ENCODE data around the gene MAML2.

The MAML2 gene

GRCh38 chr11:96026310-96026709, 316.7 kb downstream of the MAML2 start:
- H3K27me3 ChIP-seq (ENCODE audit: insufficient read depth, poor library complexity, severe bottlenecking), result no peaks in the 10 kb centered on the region
- no peak overlapping the region for H3K27ac ChIP-seq (replicated peaks)
- H3K4me3 ChIP-seq (replicated peaks; ENCODE audit: insufficient read depth, low read length), result no peak overlapping the region
- DNase-seq (ENCODE audit: low read depth in 1 of 2, low spot score in 1 of 2), result no peak
- no peak for TF ChIP-seq SPI1 (IDR thresholded peaks at IDR 0.05; ENCODE audit: borderline replicate concordance, low read depth)
- TF ChIP-seq REST (IDR thresholded peaks at IDR 0.05; ENCODE audit: insufficient replicate concordance, low read depth), result no peak
- TF ChIP-seq GABPA (IDR thresholded peaks at IDR 0.05; ENCODE audit: low read depth), result no peak
- TF ChIP-seq POLR2AphosphoS5 (IDR thresholded peaks at IDR 0.05; ENCODE audit: low read depth), result no peak
- TF ChIP-seq, protein P1, sequence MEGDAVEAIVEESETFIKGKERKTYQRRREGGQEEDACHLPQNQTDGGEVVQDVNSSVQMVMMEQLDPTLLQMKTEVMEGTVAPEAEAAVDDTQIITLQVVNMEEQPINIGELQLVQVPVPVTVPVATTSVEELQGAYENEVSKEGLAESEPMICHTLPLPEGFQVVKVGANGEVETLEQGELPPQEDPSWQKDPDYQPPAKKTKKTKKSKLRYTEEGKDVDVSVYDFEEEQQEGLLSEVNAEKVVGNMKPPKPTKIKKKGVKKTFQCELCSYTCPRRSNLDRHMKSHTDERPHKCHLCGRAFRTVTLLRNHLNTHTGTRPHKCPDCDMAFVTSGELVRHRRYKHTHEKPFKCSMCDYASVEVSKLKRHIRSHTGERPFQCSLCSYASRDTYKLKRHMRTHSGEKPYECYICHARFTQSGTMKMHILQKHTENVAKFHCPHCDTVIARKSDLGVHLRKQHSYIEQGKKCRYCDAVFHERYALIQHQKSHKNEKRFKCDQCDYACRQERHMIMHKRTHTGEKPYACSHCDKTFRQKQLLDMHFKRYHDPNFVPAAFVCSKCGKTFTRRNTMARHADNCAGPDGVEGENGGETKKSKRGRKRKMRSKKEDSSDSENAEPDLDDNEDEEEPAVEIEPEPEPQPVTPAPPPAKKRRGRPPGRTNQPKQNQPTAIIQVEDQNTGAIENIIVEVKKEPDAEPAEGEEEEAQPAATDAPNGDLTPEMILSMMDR (IDR thresholded peaks at IDR 0.05; ENCODE audit: insufficient read depth, low read length), result no peak

GRCh38 chr11:96024666-96025065, 318.3 kb downstream of the MAML2 start:
- DNase-seq (ENCODE audit: low read depth in 1 of 2, low spot score in 1 of 2), result no peak
- H3K4me3 ChIP-seq (replicated peaks; ENCODE audit: insufficient read depth, low read length), result no peak overlapping the region

DNA sequence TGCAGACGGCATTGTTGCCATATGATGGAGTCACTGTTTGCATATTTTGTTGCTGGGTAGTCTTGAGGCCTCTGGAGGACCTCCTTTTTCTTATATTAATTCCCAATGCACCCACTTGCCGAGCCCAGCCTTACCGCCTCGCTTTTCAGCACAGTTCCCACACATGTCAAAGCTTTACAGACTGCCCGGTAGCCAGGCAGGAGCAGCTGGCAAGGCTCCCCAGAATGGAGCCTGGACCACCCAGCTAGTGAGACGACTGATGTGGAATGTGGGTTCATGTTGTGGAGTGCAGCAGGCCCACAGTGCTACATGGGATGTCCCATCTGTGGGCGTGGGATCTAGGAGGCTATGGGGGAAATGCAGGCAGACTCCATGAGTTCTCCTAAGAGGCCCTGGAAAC, 319.7 kb downstream of the MAML2 start:
- Histone ChIP-seq H3K27me3 (ENCODE audit: insufficient read depth, poor library complexity, severe bottlenecking) (no peaks in the 10 kb centered on the region), H3K27ac (replicated peaks) (no peak overlapping the region), H3K4me3 (replicated peaks; ENCODE audit: insufficient read depth, low read length) (no peak overlapping the region)
- DNase-seq (ENCODE audit: low read depth in 1 of 2, low spot score in 1 of 2), result no peak
- TF ChIP-seq POLR2AphosphoS5 (IDR thresholded peaks at IDR 0.05; ENCODE audit: low read depth) (no peak), SPI1 (IDR thresholded peaks at IDR 0.05; ENCODE audit: borderline replicate concordance, low read depth) (no peak), REST (IDR thresholded peaks at IDR 0.05; ENCODE audit: insufficient replicate concordance, low read depth) (no peak), GABPA (IDR thresholded peaks at IDR 0.05; ENCODE audit: low read depth) (no peak)
- TF ChIP-seq, protein P1 (IDR thresholded peaks at IDR 0.05; ENCODE audit: insufficient read depth, low read length), result no peak

More at GRCh38 chr11:96024666-96025065, 318.3 kb downstream of the MAML2 start:
- Histone ChIP-seq H3K27me3 (ENCODE audit: insufficient read depth, poor library complexity, severe bottlenecking) (no peaks in the 10 kb centered on the region), H3K27ac (replicated peaks) (no peak overlapping the region)
- TF ChIP-seq SPI1 (IDR thresholded peaks at IDR 0.05; ENCODE audit: borderline replicate concordance, low read depth) (no peak), GABPA (IDR thresholded peaks at IDR 0.05; ENCODE audit: low read depth) (no peak), REST (IDR thresholded peaks at IDR 0.05; ENCODE audit: insufficient replicate concordance, low read depth) (no peak), POLR2AphosphoS5 (IDR thresholded peaks at IDR 0.05; ENCODE audit: low read depth) (no peak)
- TF ChIP-seq, protein P1 (IDR thresholded peaks at IDR 0.05; ENCODE audit: insufficient read depth, low read length), result no peak

Data from HL-60 (cell line).